ENCODE data around the gene GINS1.

DNA sequence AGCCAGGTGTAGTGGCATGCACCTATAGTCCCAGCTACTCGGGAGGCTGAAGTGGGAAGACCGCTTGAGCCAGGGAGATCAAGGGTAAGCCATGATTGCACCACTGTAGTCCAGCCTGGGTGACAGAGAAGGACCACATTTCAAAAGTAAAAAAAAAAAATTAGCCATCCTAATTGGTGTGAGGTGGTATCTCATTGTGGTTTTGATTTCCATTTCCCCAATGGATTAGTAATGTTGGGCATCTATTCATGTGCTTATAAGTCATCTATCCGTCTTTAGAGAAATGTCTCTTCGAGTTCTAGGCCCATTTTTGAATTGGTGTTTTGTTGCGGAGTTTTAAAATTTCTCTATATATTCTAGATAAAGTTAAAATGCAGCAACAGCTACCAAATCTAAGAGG, 38.5 kb upstream of the GINS1 start:
- TF ChIP-seq EP300 (IDR thresholded peaks at IDR 0.05; ENCODE audit: borderline replicate concordance) = no peak
- no peak for TF ChIP-seq REST (IDR thresholded peaks at IDR 0.05; ENCODE audit: low read depth)

All from Ishikawa (cell line).